Kasumi-1 (cell line): ENCODE measurements around the gene ADAMTS7.
"Not testable (repeated sequence)": the region's sequence is repeated elsewhere in the genome, so short reads cannot be mapped to it uniquely, and the experiment has no call there.

Source experiments
- DNase-seq, 2 experiments: peaks; one replicate each; lab custom pipeline; 2025; lab: John Stamatoyannopoulos, UW

The ADAMTS7 gene

GRCh38 chr15:78828920-78829319, 17.7 kb upstream of the ADAMTS7 start:
- no peak for DNase-seq

GRCh38 chr15:78822514-78822913, 11.2 kb upstream of the ADAMTS7 start:
- DNase-seq, result no peak

- DNase-seq, result no peak
Observed at GRCh38 chr15:78811825-78812183, 540 bp upstream of the ADAMTS7 start.

- peak in 1 of 2 experiments; percentile 16 for DNase-seq
Observed at GRCh38 chr15:78810362-78811123, 721 bp downstream of the ADAMTS7 start.

- DNase-seq, result peak in 1 of 2 experiments; percentile 5
Observed at GRCh38 chr15:78810003-78810361, 1.3 kb downstream of the ADAMTS7 start.

- DNase-seq, result peak; percentile 78 to 82
Observed at GRCh38 chr15:78808550-78808949, 2.7 kb downstream of the ADAMTS7 start.

- no peak for DNase-seq
Observed at GRCh38 chr15:78807359-78807758, 3.9 kb downstream of the ADAMTS7 start.

GRCh38 chr15:78804391-78804792, 6.9 kb downstream of the ADAMTS7 start:
- DNase-seq, result no peak

GRCh38 chr15:78800806-78801205, 10.5 kb downstream of the ADAMTS7 start:
- DNase-seq, result no peak

GRCh38 chr15:78800189-78800588, 11.1 kb downstream of the ADAMTS7 start:
- no peak for DNase-seq

- not testable (repeated sequence) for DNase-seq
Observed at GRCh38 chr15:78799102-78799501, 12.2 kb downstream of the ADAMTS7 start.

- not testable (repeated sequence) for DNase-seq
Observed at GRCh38 chr15:78798355-78798754, 12.9 kb downstream of the ADAMTS7 start.

GRCh38 chr15:78797951-78798350, 13.3 kb downstream of the ADAMTS7 start:
- no peak for DNase-seq

- no peak for DNase-seq
Observed at GRCh38 chr15:78796510-78796909, 14.8 kb downstream of the ADAMTS7 start.

GRCh38 chr15:78795043-78795442, 16.2 kb downstream of the ADAMTS7 start:
- no peak for DNase-seq

GRCh38 chr15:78794446-78794845, 16.8 kb downstream of the ADAMTS7 start:
- not testable (repeated sequence) for DNase-seq

- DNase-seq, result no peak
Observed at GRCh38 chr15:78791357-78791756, 19.9 kb downstream of the ADAMTS7 start.

GRCh38 chr15:78790027-78790426, 21.2 kb downstream of the ADAMTS7 start:
- DNase-seq, result peak; percentile 18 to 23

- no peak for DNase-seq
Observed at GRCh38 chr15:78789615-78790014, 21.6 kb downstream of the ADAMTS7 start.

GRCh38 chr15:78788016-78788660, 23.1 kb downstream of the ADAMTS7 start:
- DNase-seq, result no peak

- not testable (repeated sequence) for DNase-seq
Observed at GRCh38 chr15:78782402-78782801, 28.9 kb downstream of the ADAMTS7 start.

- not testable (repeated sequence) for DNase-seq
Observed at GRCh38 chr15:78781381-78781780, 29.9 kb downstream of the ADAMTS7 start.

GRCh38 chr15:78779975-78780374, 31.3 kb downstream of the ADAMTS7 start:
- not testable (repeated sequence) for DNase-seq
